ENCODE measurements around the gene CUX1.

DNA sequence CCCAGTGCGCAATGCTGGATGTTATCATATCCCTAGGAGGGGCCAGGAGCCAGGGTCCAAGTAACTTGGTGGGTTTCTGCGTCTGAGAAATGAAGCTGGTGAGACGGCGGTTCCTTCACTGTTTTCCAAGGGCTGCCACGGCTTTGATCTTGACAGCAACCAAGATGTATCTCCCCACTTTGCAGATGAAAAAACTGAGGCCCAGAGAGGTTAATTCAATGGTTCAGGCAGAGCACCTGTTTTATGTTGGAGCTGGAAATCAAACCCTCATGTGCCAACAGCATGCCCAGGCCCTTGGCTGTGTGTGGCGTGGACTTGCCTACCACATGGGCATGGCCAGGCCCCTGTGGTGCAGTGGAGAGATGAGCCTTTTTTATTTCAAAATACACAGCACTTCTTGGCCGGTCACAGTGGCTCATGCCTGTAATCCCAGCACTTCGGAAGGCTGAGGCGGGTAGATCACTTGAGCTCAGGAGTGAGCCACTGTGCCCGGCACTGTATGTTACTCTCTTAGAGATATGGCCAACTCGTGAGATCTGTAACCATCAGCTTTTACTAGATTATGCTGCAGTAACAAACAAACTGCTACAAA, 244.0 kb downstream of the CUX1 start:
- no peak for TF ChIP-seq ZBTB17 (tag by site-specific recombination; IDR thresholded peaks at IDR 0.05)
- TF ChIP-seq ZBTB7A (tag by site-specific recombination; IDR thresholded peaks at IDR 0.05; ENCODE audit: low read depth): no peak
- TF ChIP-seq ZNF341 (tag by site-specific recombination; IDR thresholded peaks at IDR 0.05; ENCODE audit: low read depth): no peak
